CD4-positive, CD25-positive, alpha-beta regulatory T cell (primary cell): ENCODE measurements around the gene INPP4B. TPM values are rescaled to one million over a fixed set of nuclear protein-coding genes. Genes with fewer than 3 reads are reported as not detected.

Experiments
- ATAC-seq, 2 donors: fragments of 150-1000 bp; cut with Tn5 transposase; one replicate each; pipeline ENCODE4 v1.10.0; 2021; ENCODE audit warnings: low read depth in 2 of 2, moderate number of reproducible peaks in 2 of 2, moderate library complexity in 1 of 2
- DNase-seq, 3 donors: peaks; one replicate each; pipeline versions ENCODE4 v3.0.0 to v3.0.0-alpha.2; 2012 to 2022; ENCODE audit warnings: mixed read lengths in 1 of 3
- H3K27ac ChIP-seq: one replicate; pipeline ENCODE4 v1.7.0; 2013; ENCODE audit warnings: mild to moderate bottlenecking, low read length; ENCODE audit not compliant: insufficient read depth, poor library complexity, severe bottlenecking
- H3K27me3 ChIP-seq: one replicate; pipeline ENCODE4 v1.7.0; 2013; ENCODE audit warnings: low read length; ENCODE audit not compliant: control insufficient read depth, insufficient read depth
- H3K36me3 ChIP-seq: one replicate; pipeline ENCODE4 v1.7.0; 2013; ENCODE audit warnings: mild to moderate bottlenecking, low read length, moderate library complexity; ENCODE audit not compliant: control insufficient read depth, insufficient read depth
- H3K4me1 ChIP-seq: 2 replicates; pipeline ENCODE4 v1.7.0; 2013; ENCODE audit warnings: mild to moderate bottlenecking, low read length; ENCODE audit not compliant: insufficient read depth, control insufficient read depth, poor library complexity, severe bottlenecking
- H3K4me3 ChIP-seq: one replicate; pipeline ENCODE4 v1.7.0; 2013; ENCODE audit warnings: low read depth, mild to moderate bottlenecking, low read length, moderate library complexity
- H3K9me3 ChIP-seq, 2 experiments: 1 replicate in 1 of 2; 2 replicates in 1 of 2; pipeline ENCODE4 v1.7.0; 2013; ENCODE audit warnings: low read length in 2 of 2, mild to moderate bottlenecking in 1 of 2, moderate library complexity in 1 of 2; ENCODE audit not compliant: control insufficient read depth in 2 of 2
- H3K27ac Mint-ChIP-seq, 3 donors: one replicate each; pipeline ENCODE4 v1.8.0; 2020 to 2022; ENCODE audit warnings: mild to moderate bottlenecking in 3 of 3, mixed read lengths in 3 of 3, moderate library complexity in 2 of 3
- H3K27me3 Mint-ChIP-seq: one replicate; pipeline ENCODE4 v1.8.0; 2022; ENCODE audit warnings: mild to moderate bottlenecking, mixed read lengths
- H3K36me3 Mint-ChIP-seq: one replicate; pipeline ENCODE4 v1.8.0; 2020; ENCODE audit warnings: mixed read lengths
- H3K4me1 Mint-ChIP-seq, 4 donors: one replicate each; pipeline ENCODE4 v1.8.0; 2020 to 2022; ENCODE audit warnings: mixed read lengths in 4 of 4, mild to moderate bottlenecking in 1 of 4
- H3K4me3 Mint-ChIP-seq, 4 donors: one replicate each; pipeline ENCODE4 v1.8.0; 2020 to 2022; ENCODE audit warnings: mild to moderate bottlenecking in 4 of 4, mixed read lengths in 4 of 4, moderate library complexity in 3 of 4
- H3K9me3 Mint-ChIP-seq, 7 donors: one replicate each; pipeline ENCODE4 v1.8.0; 2020 to 2022; ENCODE audit warnings: mixed read lengths in 7 of 7, mild to moderate bottlenecking in 3 of 7, moderate library complexity in 2 of 7
- polyA plus RNA-seq, 4 donors: library from polyadenylated mRNA; unstranded; fragments of 300-500 nt; fragmentation: Illumina TruSeq; gene quantifications; one replicate each; pipeline ENCODE4 v1.2.3, GENCODE V29; 2021
- total RNA-seq: library from RNA; stranded (reverse); gene quantifications from one replicate; pipeline ENCODE4 v1.2.3, GENCODE V29; 2022

INPP4B gene
- total and polyA plus RNA-seq, 5 donors from 2014 or later, result 37.6 to 89.4 (median 44.6) TPM

- Mint-ChIP-seq H3K36me3 (peaks cover 28% of the 10 kb centered on the region), H3K9me3 (peaks cover 1 to 26% (median 9%) of the 10 kb centered on the region in 7 donors), H3K27me3 (no peaks in the 10 kb centered on the region), H3K4me3 (no peak overlapping the region), H3K4me1 (peaks cover 0 to 5% (median 0%) of the 10 kb centered on the region in 4 donors), H3K27ac (no peak overlapping the region)
- H3K27ac ChIP-seq, result no peak overlapping the region
- no peak for ATAC-seq
- H3K4me1 ChIP-seq, result no peaks in the 10 kb centered on the region
- no peak for DNase-seq
- no peak overlapping the region for H3K4me3 ChIP-seq
- H3K36me3 ChIP-seq, result no peaks in the 10 kb centered on the region
- H3K27me3 ChIP-seq, result no peaks in the 10 kb centered on the region
- H3K9me3 ChIP-seq, result peaks cover 0 to 4% of the 10 kb centered on the region in 2 experiments
These were observed 214.3 kb downstream of the INPP4B start for GRCh38 chr4:142631836-142632235.

GRCh38 chr4:142615324-142615665 lies 230.8 kb downstream of the INPP4B start:
- Histone ChIP-seq H3K27me3 (no peaks in the 10 kb centered on the region), H3K36me3 (peaks cover 12% of the 10 kb centered on the region), H3K4me3 (no peak overlapping the region), H3K9me3 (peaks cover 0 to 10% of the 10 kb centered on the region in 2 experiments), H3K4me1 (no peaks in the 10 kb centered on the region), H3K27ac (no peak overlapping the region)
- no peak overlapping the region for H3K27ac Mint-ChIP-seq
- no peak for DNase-seq
- ATAC-seq, result no peak
- peaks cover 40% of the 10 kb centered on the region for H3K36me3 Mint-ChIP-seq
- H3K9me3 Mint-ChIP-seq, result peaks cover 0 to 32% (median 16%) of the 10 kb centered on the region in 7 donors
- peaks cover 0 to 7% (median 1%) of the 10 kb centered on the region in 4 donors for H3K4me1 Mint-ChIP-seq
- no peak overlapping the region for H3K4me3 Mint-ChIP-seq
- peaks cover 8% of the 10 kb centered on the region for H3K27me3 Mint-ChIP-seq

GRCh38 chr4:142614621-142615323 lies 231.3 kb downstream of the INPP4B start:
- DNase-seq (no peak), ATAC-seq (no peak)
- H3K36me3 ChIP-seq, result peaks cover 12% of the 10 kb centered on the region
- H3K27ac ChIP-seq, result no peak overlapping the region
- no peaks in the 10 kb centered on the region for H3K27me3 ChIP-seq
- peaks cover under 1 to 27% (median 14%) of the 10 kb centered on the region in 7 donors for H3K9me3 Mint-ChIP-seq
- H3K36me3 Mint-ChIP-seq, result peaks cover 39% of the 10 kb centered on the region
- no peak overlapping the region for H3K4me3 Mint-ChIP-seq
- no peak overlapping the region for H3K4me3 ChIP-seq
- H3K27ac Mint-ChIP-seq, result no peak overlapping the region
- no peaks in the 10 kb centered on the region for H3K4me1 ChIP-seq
- H3K27me3 Mint-ChIP-seq, result peaks cover 12% of the 10 kb centered on the region
- H3K9me3 ChIP-seq, result peaks cover 0 to 10% of the 10 kb centered on the region in 2 experiments
- peaks cover 0 to 7% (median 1%) of the 10 kb centered on the region in 4 donors for H3K4me1 Mint-ChIP-seq

- H3K27ac Mint-ChIP-seq, result no peak overlapping the region
- peaks cover 4% of the 10 kb centered on the region for H3K27me3 Mint-ChIP-seq
- H3K27me3 ChIP-seq, result no peaks in the 10 kb centered on the region
- peaks cover 7 to 45% (median 12%) of the 10 kb centered on the region in 7 donors for H3K9me3 Mint-ChIP-seq
- peaks cover 32% of the 10 kb centered on the region for H3K36me3 Mint-ChIP-seq
- DNase-seq (no peak), ATAC-seq (no peak)
- no peaks in the 10 kb centered on the region for H3K4me1 ChIP-seq
- peaks cover 14 to 22% of the 10 kb centered on the region in 2 experiments for H3K9me3 ChIP-seq
- peaks cover 4% of the 10 kb centered on the region for H3K36me3 ChIP-seq
- H3K4me3 ChIP-seq, result no peak overlapping the region
- H3K27ac ChIP-seq, result no peak overlapping the region
- peaks cover 0 to 5% (median 1%) of the 10 kb centered on the region in 4 donors for H3K4me1 Mint-ChIP-seq
- no peak overlapping the region for H3K4me3 Mint-ChIP-seq
These were observed 238.1 kb downstream of the INPP4B start for GRCh38 chr4:142607976-142608375.

DNA sequence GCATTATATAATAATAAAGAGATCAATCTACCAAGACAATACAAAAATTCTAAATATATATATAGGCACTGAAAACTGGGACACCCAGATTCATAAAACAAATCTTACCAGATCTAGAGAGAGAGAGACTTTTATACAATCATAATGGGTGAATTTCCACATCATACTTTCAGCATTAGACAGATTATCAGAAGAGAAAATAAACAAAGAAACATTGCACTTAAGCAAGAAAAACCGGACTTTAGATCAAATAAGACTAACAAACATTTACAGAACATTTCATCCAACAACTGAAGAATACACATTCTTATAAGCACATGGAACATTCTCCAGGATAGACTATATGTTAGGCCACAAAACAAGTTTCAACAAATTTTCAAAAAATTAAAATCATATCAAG lies 245.1 kb downstream of the INPP4B start:
- Histone ChIP-seq H3K27ac (no peak overlapping the region), H3K27me3 (no peaks in the 10 kb centered on the region), H3K4me3 (no peak overlapping the region), H3K9me3 (peaks cover 24 to 36% of the 10 kb centered on the region in 2 experiments), H3K4me1 (no peaks in the 10 kb centered on the region), H3K36me3 (peaks cover 5% of the 10 kb centered on the region)
- Mint-ChIP-seq H3K27ac (no peak overlapping the region), H3K36me3 (peaks cover 50% of the 10 kb centered on the region), H3K4me3 (no peak overlapping the region), H3K27me3 (no peaks in the 10 kb centered on the region), H3K9me3 (peaks cover 9 to 53% (median 21%) of the 10 kb centered on the region in 7 donors), H3K4me1 (peaks cover 0 to 9% (median 4%) of the 10 kb centered on the region in 4 donors)
- DNase-seq (no peak), ATAC-seq (no peak)

GRCh38 chr4:142598132-142598531 lies 248.0 kb downstream of the INPP4B start:
- Mint-ChIP-seq H3K9me3 (peaks cover 4 to 42% (median 15%) of the 10 kb centered on the region in 7 donors), H3K4me3 (no peak overlapping the region), H3K27ac (no peak overlapping the region), H3K4me1 (peaks cover 0 to 15% (median 9%) of the 10 kb centered on the region in 4 donors), H3K27me3 (no peaks in the 10 kb centered on the region), H3K36me3 (peaks cover 58% of the 10 kb centered on the region)
- H3K27me3 ChIP-seq, result no peaks in the 10 kb centered on the region
- H3K27ac ChIP-seq, result no peak overlapping the region
- peaks cover 13% of the 10 kb centered on the region for H3K36me3 ChIP-seq
- peaks cover 10 to 18% of the 10 kb centered on the region in 2 experiments for H3K9me3 ChIP-seq
- no peaks in the 10 kb centered on the region for H3K4me1 ChIP-seq
- H3K4me3 ChIP-seq, result no peak overlapping the region
- ATAC-seq, result no peak
- DNase-seq, result no peak

DNA sequence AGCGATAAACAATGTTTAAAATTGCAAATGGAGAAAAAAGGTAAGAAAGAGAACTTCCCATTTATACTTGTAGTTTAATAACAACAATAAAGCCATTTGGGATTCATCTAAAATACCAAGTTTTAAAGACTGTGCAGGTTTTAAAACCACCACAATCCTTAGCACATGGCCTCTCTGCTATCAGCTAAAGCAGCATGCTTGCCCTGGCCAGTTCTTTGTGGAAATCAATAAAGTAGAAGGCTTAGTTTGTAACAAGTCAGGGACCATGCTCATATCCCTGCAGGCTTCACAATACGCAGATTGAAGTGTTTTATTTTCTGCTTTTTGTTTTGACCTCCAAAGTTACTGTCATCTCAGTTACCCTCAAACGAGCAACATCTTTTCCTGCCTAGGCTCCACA lies 249.5 kb downstream of the INPP4B start:
- Mint-ChIP-seq H3K27me3 (no peaks in the 10 kb centered on the region), H3K9me3 (peaks cover 4 to 34% (median 13%) of the 10 kb centered on the region in 7 donors), H3K36me3 (peaks cover 57% of the 10 kb centered on the region), H3K27ac (peak overlapping the region in 1 of 3 donors; percentile 35), H3K4me3 (no peak overlapping the region), H3K4me1 (peaks cover 0 to 18% (median 10%) of the 10 kb centered on the region in 4 donors)
- Histone ChIP-seq H3K4me3 (no peak overlapping the region), H3K9me3 (peaks cover 6 to 7% of the 10 kb centered on the region in 2 experiments), H3K27me3 (no peaks in the 10 kb centered on the region), H3K27ac (no peak overlapping the region), H3K36me3 (peaks cover 14% of the 10 kb centered on the region), H3K4me1 (no peaks in the 10 kb centered on the region)
- ATAC-seq (no peak), DNase-seq (no peak)

- H3K27ac ChIP-seq, result no peak overlapping the region
- DNase-seq (no peak), ATAC-seq (no peak)
- H3K36me3 Mint-ChIP-seq, result peaks cover 57% of the 10 kb centered on the region
- H3K9me3 ChIP-seq, result peaks cover 6 to 7% of the 10 kb centered on the region in 2 experiments
- H3K4me1 Mint-ChIP-seq, result peaks cover 0 to 18% (median 10%) of the 10 kb centered on the region in 4 donors
- H3K36me3 ChIP-seq, result peaks cover 14% of the 10 kb centered on the region
- no peaks in the 10 kb centered on the region for H3K4me1 ChIP-seq
- no peaks in the 10 kb centered on the region for H3K27me3 Mint-ChIP-seq
- H3K4me3 ChIP-seq, result no peak overlapping the region
- peaks cover 4 to 35% (median 13%) of the 10 kb centered on the region in 7 donors for H3K9me3 Mint-ChIP-seq
- no peaks in the 10 kb centered on the region for H3K27me3 ChIP-seq
- no peak overlapping the region for H3K27ac Mint-ChIP-seq
- no peak overlapping the region for H3K4me3 Mint-ChIP-seq
These were observed 250.0 kb downstream of the INPP4B start for GRCh38 chr4:142596121-142596520.
